ENCODE results near the gene FCHO2. TPM values are rescaled to one million over a fixed set of nuclear protein-coding genes. Genes with fewer than 3 reads are reported as not detected.

The FCHO2 gene
- total RNA-seq: 2.4 and 5.5 TPM in 2 replicates

DNA sequence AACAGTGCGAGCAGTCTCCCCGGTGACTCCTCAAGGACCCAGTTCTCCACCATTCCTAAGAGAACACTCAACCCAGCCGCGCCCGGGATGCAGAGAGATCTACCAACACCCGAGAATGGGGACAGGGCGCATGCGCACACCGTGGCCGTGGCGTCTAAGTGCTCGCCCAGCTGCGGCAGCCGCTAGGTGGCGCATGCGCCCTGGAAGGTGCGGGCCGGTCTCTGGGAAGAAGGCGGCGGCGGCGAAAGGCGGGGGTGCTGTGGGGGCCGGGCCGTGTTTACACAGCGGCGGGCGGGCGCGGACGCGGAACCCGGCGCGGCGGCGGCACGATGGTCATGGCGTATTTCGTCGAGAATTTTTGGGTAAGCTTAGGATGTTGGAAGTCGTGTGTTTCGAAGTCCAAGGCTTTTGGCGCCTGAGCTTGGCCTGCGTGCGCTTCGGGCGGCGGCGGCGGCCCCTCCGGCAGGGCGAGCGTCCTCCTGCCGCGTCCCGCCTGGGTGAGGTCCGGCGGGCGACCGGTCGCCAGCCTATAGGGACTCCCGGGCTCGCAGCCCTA is at the start of gene FCHO2:
Gene FCHO2 (plus strand): TSS at position 274 of the 556 bp plus-strand sequence. CDS start 56 bp downstream, at position 330.

DNA sequence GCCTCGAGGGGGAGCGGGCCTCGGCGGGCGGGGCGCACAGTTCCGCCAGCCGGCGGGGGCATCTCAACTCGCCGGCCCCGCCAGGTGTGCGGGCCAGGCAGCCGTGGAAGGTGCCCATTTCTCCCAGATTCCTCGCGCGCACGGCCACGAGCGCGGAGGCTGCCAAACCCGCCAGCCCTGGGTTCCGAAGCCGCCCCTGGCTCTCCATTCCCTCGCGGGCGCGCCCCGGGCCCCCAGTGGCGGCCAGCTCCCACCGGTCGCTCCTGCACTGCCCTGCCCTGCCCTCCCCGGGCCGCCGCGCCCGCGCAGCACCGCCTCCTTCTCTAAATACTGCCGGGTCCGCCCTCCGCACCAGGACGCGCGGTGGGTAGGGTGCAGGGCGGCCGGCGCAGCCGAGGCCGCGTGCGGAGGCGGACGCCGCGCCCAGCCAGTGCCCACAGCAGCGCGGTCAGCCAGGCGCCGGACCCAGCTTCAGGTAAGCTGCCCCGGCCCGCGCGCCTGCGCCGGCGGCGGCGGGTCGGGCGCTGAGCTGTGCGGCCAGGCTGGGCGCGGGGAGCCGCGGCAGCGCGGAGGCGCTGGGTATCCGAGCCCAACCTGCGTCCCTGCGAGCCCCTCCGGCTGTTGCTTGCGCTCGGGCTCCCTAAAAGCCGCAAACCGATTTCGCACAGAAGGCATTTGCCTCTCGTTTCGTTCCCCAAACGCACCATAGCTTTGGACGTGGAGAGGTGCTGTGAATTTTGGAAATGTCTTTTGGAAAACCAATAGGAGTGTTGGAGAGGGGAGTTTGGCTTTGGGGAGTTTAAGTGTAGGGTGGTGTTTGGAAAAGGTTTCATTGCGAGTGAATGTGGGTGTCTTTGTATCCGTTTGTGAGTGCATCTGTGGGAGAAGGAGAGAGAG is 164.6 kb downstream of the FCHO2 start, which contains the start of gene TMEM171:
Gene TMEM171 (plus strand): TSS at position 354 of the 897 bp plus-strand sequence. CDS start 2,799 bp downstream, outside the sequence.

Other genes with a start within 250 kb of the FCHO2 start
- gene TNPO1, start 139.4 kb upstream of the FCHO2 start, total RNA-seq: 121 and 137 TPM in 2 replicates
- gene TMEM171, start 164.5 kb downstream of the FCHO2 start, total RNA-seq: 2.2 and 3.0 TPM in 2 replicates
- gene TMEM174, start 217.2 kb downstream of the FCHO2 start, total RNA-seq: not detected in 2 replicates